HCT116 (cell line): ENCODE measurements around the gene GNAI1.

Source experiments
- POLR2A ChIP-seq: IDR thresholded peaks from 2 replicates; pipeline ENCODE4 v1.7.0; 2011; ENCODE audit warnings: borderline replicate concordance; ENCODE audit not compliant: insufficient read depth, insufficient read length; ENCODE audit errors: extremely low read depth
- TF ChIP-seq, protein P1 (sequence below): IDR thresholded peaks from 2 replicates; pipeline ENCODE4 v1.6.1; 2012
- TF ChIP-seq, protein P2 (sequence below): IDR thresholded peaks from 2 replicates; pipeline ENCODE4 v1.6.1; 2012
- TF ChIP-seq, protein P3 (sequence below), 3 experiments: fragments of 200-600 bp in 1 of 3; sonication (generic) in 1 of 3; IDR thresholded peaks in 2 of 3; conservative IDR thresholded peaks in 1 of 3; 2 replicates each; pipeline ENCODE4 v1.5.1; 2012 to 2017; ENCODE audit warnings: low read depth in 2 of 3, low read length in 2 of 3, antibody characterized with exemption in 1 of 3, borderline replicate concordance in 1 of 3, control low read depth in 1 of 3, mild to moderate bottlenecking in 1 of 3, mixed read lengths in 1 of 3, mixed run types in 1 of 3, moderate library complexity in 1 of 3; ENCODE audit not compliant: insufficient read depth in 1 of 3

DNA sequence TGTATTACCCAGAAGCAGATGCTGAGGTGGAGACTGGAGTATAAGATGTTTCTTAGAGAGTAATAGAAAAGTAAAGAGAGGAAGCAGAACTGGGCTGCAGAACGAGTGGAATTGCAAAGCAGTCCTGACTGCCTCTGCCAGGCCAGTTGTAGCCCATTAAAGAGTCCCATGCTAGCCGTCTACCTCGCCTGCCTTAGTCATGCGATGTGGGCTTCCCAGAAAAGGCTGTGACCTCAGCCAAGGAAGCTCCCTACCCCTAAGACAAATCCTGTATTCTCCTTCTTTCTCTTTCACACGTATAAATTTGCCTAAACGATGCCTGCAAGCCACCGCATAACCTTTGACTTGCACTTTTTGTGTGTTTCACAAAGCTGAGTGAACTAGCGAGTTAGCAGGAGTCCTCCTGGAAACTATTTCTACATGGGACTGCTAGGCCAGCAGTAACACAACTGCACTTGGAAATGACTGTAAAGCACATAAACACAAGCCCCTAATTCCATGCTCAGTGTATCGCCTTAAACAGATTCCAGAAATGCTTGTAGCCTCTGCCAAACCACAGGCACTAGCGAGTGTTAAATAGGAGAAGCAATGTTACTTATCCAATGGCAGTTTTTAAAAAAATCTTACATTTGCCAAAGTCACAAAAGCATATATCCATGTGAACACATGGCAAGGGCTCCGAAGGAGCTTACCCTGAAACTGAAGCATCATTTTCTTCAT lies 47.4 kb upstream of the GNAI1 start:
- no peak for TF ChIP-seq POLR2A
- TF ChIP-seq, protein P1, sequence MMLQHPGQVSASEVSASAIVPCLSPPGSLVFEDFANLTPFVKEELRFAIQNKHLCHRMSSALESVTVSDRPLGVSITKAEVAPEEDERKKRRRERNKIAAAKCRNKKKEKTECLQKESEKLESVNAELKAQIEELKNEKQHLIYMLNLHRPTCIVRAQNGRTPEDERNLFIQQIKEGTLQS, result no peak
- TF ChIP-seq, protein P2, sequence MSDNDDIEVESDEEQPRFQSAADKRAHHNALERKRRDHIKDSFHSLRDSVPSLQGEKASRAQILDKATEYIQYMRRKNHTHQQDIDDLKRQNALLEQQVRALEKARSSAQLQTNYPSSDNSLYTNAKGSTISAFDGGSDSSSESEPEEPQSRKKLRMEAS, result 0 out of 2 replicates have a peak, but pooled peaks have one; percentile 21
- TF ChIP-seq, protein P3, sequence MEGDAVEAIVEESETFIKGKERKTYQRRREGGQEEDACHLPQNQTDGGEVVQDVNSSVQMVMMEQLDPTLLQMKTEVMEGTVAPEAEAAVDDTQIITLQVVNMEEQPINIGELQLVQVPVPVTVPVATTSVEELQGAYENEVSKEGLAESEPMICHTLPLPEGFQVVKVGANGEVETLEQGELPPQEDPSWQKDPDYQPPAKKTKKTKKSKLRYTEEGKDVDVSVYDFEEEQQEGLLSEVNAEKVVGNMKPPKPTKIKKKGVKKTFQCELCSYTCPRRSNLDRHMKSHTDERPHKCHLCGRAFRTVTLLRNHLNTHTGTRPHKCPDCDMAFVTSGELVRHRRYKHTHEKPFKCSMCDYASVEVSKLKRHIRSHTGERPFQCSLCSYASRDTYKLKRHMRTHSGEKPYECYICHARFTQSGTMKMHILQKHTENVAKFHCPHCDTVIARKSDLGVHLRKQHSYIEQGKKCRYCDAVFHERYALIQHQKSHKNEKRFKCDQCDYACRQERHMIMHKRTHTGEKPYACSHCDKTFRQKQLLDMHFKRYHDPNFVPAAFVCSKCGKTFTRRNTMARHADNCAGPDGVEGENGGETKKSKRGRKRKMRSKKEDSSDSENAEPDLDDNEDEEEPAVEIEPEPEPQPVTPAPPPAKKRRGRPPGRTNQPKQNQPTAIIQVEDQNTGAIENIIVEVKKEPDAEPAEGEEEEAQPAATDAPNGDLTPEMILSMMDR (IDR thresholded peaks at IDR 0.05 in 2 of 3, conservative IDR thresholded peaks at IDR 0.05 in 1 of 3; ENCODE audit: borderline replicate concordance in 1 of 3, insufficient read depth in 1 of 3, low read depth in 2 of 3, low read length in 2 of 3), result no peak
